Cardiac muscle cell (in vitro differentiated cells and primary cell): ENCODE measurements around the gene ZMYND8. TPM values are rescaled to one million over a fixed set of nuclear protein-coding genes. Genes with fewer than 3 reads are reported as not detected.

Experiments
- DNase-seq, 2 donors: peaks; one replicate each; pipeline versions ENCODE4 v3.0.0 to v3.0.0-alpha.2; 2010 to 2017; ENCODE audit warnings: low read depth in 1 of 2, low spot score in 1 of 2
- H3K27ac ChIP-seq: fragments of 200-600 bp; sonication (generic); 2 replicates; pipeline ENCODE4 v1.5.1; 2016
- H3K27me3 ChIP-seq: fragments of 200-600 bp; sonication (generic); 2 replicates; pipeline ENCODE4 v1.6.0; 2016; ENCODE audit warnings: control low read depth
- H3K36me3 ChIP-seq: fragments of 200-600 bp; sonication (generic); 2 replicates; pipeline ENCODE4 v1.5.1; 2016; ENCODE audit warnings: control low read depth
- H3K4me1 ChIP-seq: fragments of 200-600 bp; sonication (generic); 2 replicates; pipeline ENCODE4 v1.8.1; 2017; ENCODE audit warnings: low read depth, mild to moderate bottlenecking, mixed run types
- H3K4me3 ChIP-seq: fragments of 200-600 bp; sonication (generic); 2 replicates; pipeline ENCODE4 v1.5.1; 2016; ENCODE audit warnings: mild to moderate bottlenecking
- H3K9me3 ChIP-seq: fragments of 200-600 bp; sonication (generic); 2 replicates; pipeline ENCODE4 v1.5.1; 2017; ENCODE audit warnings: low read depth, mild to moderate bottlenecking, control low read depth
- polyA plus RNA-seq: library from polyadenylated mRNA; unstranded; fragments of >200 nt; fragmentation: Nextera tagmentation; extraction: Ambion mirVana; gene quantifications from 2 replicates; pipeline ENCODE4 v1.2.1, GENCODE V29; 2016
- total RNA-seq: library from RNA; depleted of rRNA; stranded (reverse); fragments of >200 nt; gene quantifications from 2 replicates; pipeline ENCODE4 v1.2.3, GENCODE V29; 2016
- TF ChIP-seq, protein P1 (sequence below): IDR thresholded peaks from 2 replicates; pipeline ENCODE4 v1.5.1; 2012; ENCODE audit warnings: low read depth, mild to moderate bottlenecking, low read length

ZMYND8 gene
- total and polyA plus RNA-seq, 2 experiments from 2014 or later: 27.5 to 45.0 TPM

DNA sequence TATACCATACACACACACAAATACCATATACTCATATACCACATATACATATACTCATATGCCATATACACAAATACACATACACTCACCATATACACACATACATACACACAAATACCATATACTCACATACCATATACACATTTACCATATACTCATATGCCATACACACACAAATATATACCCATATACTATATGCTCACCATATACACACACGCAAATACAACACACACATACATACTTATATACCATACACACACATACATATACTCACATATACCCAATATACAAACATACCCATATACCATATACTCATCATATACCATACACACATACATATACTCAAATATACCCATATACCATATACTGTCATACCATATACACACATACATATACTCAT lies 99.2 kb downstream of the ZMYND8 start:
- H3K36me3 ChIP-seq: peaks cover 23% of the 10 kb centered on the region
- DNase-seq: no peak
- H3K27me3 ChIP-seq: no peaks in the 10 kb centered on the region
- H3K27ac ChIP-seq: peak overlapping the region; percentile 3
- H3K4me3 ChIP-seq: no peak overlapping the region
- no peaks in the 10 kb centered on the region for H3K9me3 ChIP-seq
- TF ChIP-seq, protein P1, sequence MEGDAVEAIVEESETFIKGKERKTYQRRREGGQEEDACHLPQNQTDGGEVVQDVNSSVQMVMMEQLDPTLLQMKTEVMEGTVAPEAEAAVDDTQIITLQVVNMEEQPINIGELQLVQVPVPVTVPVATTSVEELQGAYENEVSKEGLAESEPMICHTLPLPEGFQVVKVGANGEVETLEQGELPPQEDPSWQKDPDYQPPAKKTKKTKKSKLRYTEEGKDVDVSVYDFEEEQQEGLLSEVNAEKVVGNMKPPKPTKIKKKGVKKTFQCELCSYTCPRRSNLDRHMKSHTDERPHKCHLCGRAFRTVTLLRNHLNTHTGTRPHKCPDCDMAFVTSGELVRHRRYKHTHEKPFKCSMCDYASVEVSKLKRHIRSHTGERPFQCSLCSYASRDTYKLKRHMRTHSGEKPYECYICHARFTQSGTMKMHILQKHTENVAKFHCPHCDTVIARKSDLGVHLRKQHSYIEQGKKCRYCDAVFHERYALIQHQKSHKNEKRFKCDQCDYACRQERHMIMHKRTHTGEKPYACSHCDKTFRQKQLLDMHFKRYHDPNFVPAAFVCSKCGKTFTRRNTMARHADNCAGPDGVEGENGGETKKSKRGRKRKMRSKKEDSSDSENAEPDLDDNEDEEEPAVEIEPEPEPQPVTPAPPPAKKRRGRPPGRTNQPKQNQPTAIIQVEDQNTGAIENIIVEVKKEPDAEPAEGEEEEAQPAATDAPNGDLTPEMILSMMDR: no peak
- H3K4me1 ChIP-seq: peaks cover 29% of the 10 kb centered on the region

DNA sequence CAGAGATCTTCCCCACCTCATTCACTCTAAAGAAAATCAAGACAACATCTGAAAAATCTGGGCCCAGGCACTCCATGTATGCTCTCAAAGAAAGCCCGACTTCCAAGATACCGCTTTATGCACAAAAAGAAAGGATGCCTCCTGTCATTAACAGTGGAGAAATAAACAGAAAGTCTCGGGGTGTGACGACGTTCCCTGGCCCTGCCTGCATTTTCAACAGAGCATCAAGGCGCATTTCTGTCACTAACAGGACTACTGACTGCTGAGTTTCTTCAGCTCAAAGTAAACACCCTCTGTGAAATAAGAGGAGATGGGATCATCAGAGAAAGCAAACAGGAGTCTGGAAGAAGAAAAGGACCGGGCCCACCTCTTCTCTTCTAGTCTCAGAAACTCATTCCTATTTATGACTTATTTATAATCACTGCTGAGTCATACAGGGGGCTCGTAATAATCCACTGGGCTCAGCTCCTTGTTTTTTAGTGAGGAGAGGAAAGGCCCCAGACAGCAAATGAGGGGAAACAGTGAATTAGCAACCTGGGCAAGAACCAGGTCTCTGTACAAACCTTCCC lies 99.7 kb downstream of the ZMYND8 start:
- peak overlapping the region; percentile 3 for H3K27ac ChIP-seq
- no peak for DNase-seq
- no peaks in the 10 kb centered on the region for H3K9me3 ChIP-seq
- TF ChIP-seq, protein P1: no peak
- H3K36me3 ChIP-seq: peaks cover 18% of the 10 kb centered on the region
- peaks cover 30% of the 10 kb centered on the region for H3K4me1 ChIP-seq
- H3K27me3 ChIP-seq: no peaks in the 10 kb centered on the region
- no peak overlapping the region for H3K4me3 ChIP-seq

DNA sequence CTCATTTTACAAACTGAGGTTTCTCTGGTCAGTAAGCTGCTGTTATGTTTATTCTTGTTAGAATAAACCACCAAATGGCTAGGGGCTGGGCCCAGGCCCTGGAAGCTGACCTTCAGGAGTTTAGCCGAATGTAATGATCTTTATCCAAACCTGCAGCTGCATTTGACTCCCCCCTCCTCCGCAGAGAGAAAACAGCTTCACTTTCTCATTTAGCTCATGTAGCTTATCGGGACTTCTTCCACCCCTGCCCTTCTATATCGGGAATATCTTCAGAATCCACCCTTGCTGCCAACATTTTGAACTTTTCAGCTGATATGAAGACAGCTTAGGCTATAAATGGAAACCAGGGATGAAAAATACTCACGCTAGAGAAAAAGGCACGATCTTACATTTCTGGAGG lies 102.6 kb downstream of the ZMYND8 start:
- H3K36me3 ChIP-seq: peaks cover 2% of the 10 kb centered on the region
- TF ChIP-seq, protein P1: no peak
- H3K4me3 ChIP-seq: no peak overlapping the region
- H3K9me3 ChIP-seq: no peaks in the 10 kb centered on the region
- DNase-seq: no peak
- H3K27ac ChIP-seq: peak overlapping the region; percentile 90
- H3K4me1 ChIP-seq: peaks cover 28% of the 10 kb centered on the region
- no peaks in the 10 kb centered on the region for H3K27me3 ChIP-seq

DNA sequence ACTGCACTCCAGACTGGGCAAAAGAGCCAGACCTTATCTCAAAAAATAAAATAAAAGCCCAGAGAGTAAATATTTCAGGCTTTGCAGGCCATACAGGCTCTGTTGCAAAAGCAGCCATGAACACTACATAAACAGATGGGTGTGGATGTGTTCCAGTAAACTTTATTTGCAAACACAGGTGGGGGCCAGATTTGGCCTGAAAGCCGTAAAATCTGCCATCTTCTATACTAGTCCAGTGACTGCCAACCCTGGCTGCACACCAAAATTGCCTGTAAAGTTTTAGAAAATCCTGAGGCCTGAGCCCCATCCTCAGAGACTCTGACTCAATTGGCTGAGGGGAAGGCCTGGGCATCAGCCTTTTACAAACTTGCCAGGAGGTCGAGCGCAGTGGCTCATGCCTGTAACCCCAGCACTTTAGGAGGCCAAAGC lies 103.6 kb downstream of the ZMYND8 start:
- Histone ChIP-seq H3K27ac (peak overlapping the region; percentile 90), H3K4me3 (no peak overlapping the region), H3K36me3 (peaks cover 12% of the 10 kb centered on the region), H3K9me3 (no peaks in the 10 kb centered on the region), H3K4me1 (peaks cover 26% of the 10 kb centered on the region), H3K27me3 (no peaks in the 10 kb centered on the region)
- TF ChIP-seq, protein P1: no peak
- DNase-seq: no peak

DNA sequence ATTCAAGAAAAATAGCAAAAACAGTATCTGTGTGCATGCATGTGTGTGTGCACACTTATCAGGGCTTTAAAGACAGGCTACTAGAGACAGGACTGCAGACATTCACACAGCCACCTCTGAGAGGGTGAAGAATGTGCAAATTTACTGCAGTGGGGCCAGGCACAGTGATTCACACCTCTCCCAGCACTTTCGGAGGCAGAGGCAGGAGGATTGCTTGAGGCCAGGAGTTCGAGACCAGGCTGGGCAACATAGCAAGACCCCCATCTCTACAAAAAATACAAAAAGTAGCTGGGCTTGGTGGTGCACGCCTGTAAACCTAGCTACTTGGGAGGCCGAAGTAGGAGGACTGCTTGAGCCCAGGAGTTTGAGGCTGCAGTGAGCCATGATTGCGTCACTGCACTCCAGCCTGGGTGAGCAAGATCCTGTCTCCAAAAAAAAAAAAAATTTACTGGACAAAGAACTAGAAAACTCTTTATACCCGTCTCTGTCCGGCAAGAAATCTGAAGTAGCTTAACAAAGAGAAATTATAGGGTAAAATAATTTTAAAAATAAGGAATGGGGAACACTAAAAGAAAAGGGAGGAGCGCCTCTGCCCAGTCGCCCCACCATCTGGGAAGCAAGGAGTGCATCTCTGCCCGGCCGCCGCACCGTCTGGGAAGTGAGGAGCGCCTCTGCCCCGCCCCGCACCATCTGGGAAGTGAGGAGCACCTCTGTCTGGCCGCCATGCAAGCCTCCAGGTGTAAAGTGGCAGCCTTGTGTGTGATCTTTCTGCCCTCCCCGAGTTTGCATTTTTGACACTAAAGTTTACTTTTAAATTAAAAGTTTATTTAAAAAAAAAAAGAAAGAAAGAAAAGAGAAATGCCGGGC lies 105.1 kb downstream of the ZMYND8 start:
- Histone ChIP-seq H3K27ac (no peak overlapping the region), H3K9me3 (no peaks in the 10 kb centered on the region), H3K4me3 (no peak overlapping the region), H3K27me3 (no peaks in the 10 kb centered on the region), H3K4me1 (peaks cover 26% of the 10 kb centered on the region), H3K36me3 (peaks cover 18% of the 10 kb centered on the region)
- TF ChIP-seq, protein P1: no peak
- DNase-seq: no peak
